Thoracic aorta (tissue), 2 donors: ENCODE measurements around the gene ZBTB40. TPM values are rescaled to one million over a fixed set of nuclear protein-coding genes. Genes with fewer than 3 reads are reported as not detected.

Experiments
- ATAC-seq: fragments of 150-250 bp; one replicate; pipeline ENCODE4 v1.8.0; 2017; ENCODE audit warnings: low read depth; ENCODE audit not compliant: insufficient number of reproducible peaks, low FRiP score
- DNase-seq: peaks from one replicate; pipeline ENCODE4 v3.0.0-alpha.2; 2020; ENCODE audit warnings: low spot score
- H3K27ac ChIP-seq, 2 donors: fragments of 200-600 bp; sonication (generic); 1 replicate in 1 of 2; 2 replicates in 1 of 2; pipeline ENCODE4 v1.5.1; 2016; ENCODE audit warnings: mild to moderate bottlenecking in 2 of 2, moderate library complexity in 2 of 2
- H3K27me3 ChIP-seq: fragments of 200-600 bp; sonication (generic); replicated peaks from 2 replicates; pipeline ENCODE4 v1.6.0; 2016; ENCODE audit warnings: mild to moderate bottlenecking; ENCODE audit not compliant: insufficient read depth
- H3K36me3 ChIP-seq: fragments of 200-600 bp; sonication (generic); one replicate; pipeline ENCODE4 v1.5.1; 2016
- H3K4me1 ChIP-seq, 2 donors: fragments of 200-600 bp; sonication (generic); 1 replicate in 1 of 2; 2 replicates in 1 of 2; pipeline versions ENCODE4 v1.5.1 to v1.6.0; 2016; ENCODE audit warnings: low read depth in 2 of 2, mild to moderate bottlenecking in 1 of 2; ENCODE audit not compliant: control insufficient read depth in 1 of 2
- H3K4me3 ChIP-seq: fragments of 200-600 bp; sonication (generic); 2 replicates; pipeline ENCODE4 v1.5.1; 2016; ENCODE audit warnings: mild to moderate bottlenecking
- H3K9me3 ChIP-seq: fragments of 200-600 bp; sonication (generic); 2 replicates; pipeline ENCODE4 v1.5.1; 2016
- CTCF ChIP-seq: fragments of 200-600 bp; sonication (generic); IDR thresholded peaks from one replicate; pipeline ENCODE4 v1.5.1; 2019; ENCODE audit warnings: antibody characterized with exemption
- total RNA-seq, 2 donors: library from RNA; depleted of rRNA; stranded (reverse); fragments of >200 nt; gene quantifications; one replicate each; pipeline versions ENCODE4 v1.1.0 to v1.2.3, GENCODE V29; 2016

ZBTB40 gene
- total RNA-seq, 2 donors from 2014 or later, result 30.4 to 36.4 TPM

GRCh38 chr1:22461100-22461499, 9.4 kb downstream of the ZBTB40 start:
- H3K4me1 ChIP-seq, result peaks cover 0 to 21% of the 10 kb centered on the region in 2 donors
- H3K4me3 ChIP-seq, result no peak overlapping the region
- no peak for TF ChIP-seq CTCF
- H3K27ac ChIP-seq, result no peak overlapping the region
- no peak for DNase-seq
- H3K9me3 ChIP-seq, result no peaks in the 10 kb centered on the region
- H3K36me3 ChIP-seq, result no peaks in the 10 kb centered on the region
- ATAC-seq, result no peak
- no peaks in the 10 kb centered on the region for H3K27me3 ChIP-seq

- no peak overlapping the region for H3K27ac ChIP-seq
- DNase-seq, result no peak
These were observed 10.3 kb downstream of the ZBTB40 start for GRCh38 chr1:22461678-22462527.

GRCh38 chr1:22462928-22463327, 11.3 kb downstream of the ZBTB40 start:
- H3K27me3 ChIP-seq, result no peaks in the 10 kb centered on the region
- no peaks in the 10 kb centered on the region for H3K36me3 ChIP-seq
- H3K9me3 ChIP-seq, result no peaks in the 10 kb centered on the region
- ATAC-seq (no peak), DNase-seq (no peak)
- H3K27ac ChIP-seq, result no peak overlapping the region
- no peak overlapping the region for H3K4me3 ChIP-seq
- H3K4me1 ChIP-seq, result peaks cover 0 to 4% of the 10 kb centered on the region in 2 donors
- TF ChIP-seq CTCF, result no peak

More at GRCh38 chr1:22461678-22462527, 10.3 kb downstream of the ZBTB40 start:
- Histone ChIP-seq H3K9me3 (no peaks in the 10 kb centered on the region), H3K4me1 (peaks cover 0 to 14% of the 10 kb centered on the region in 2 donors), H3K27me3 (no peaks in the 10 kb centered on the region), H3K4me3 (no peak overlapping the region), H3K36me3 (no peaks in the 10 kb centered on the region)
- no peak for TF ChIP-seq CTCF
- ATAC-seq, result no peak

- H3K4me3 ChIP-seq, result no peak overlapping the region
- H3K27ac ChIP-seq, result no peak overlapping the region
- peaks cover 2 to 4% of the 10 kb centered on the region in 2 donors for H3K4me1 ChIP-seq
- no peak for TF ChIP-seq CTCF
- DNase-seq (no peak), ATAC-seq (no peak)
- H3K27me3 ChIP-seq, result no peaks in the 10 kb centered on the region
- no peaks in the 10 kb centered on the region for H3K9me3 ChIP-seq
- H3K36me3 ChIP-seq, result no peaks in the 10 kb centered on the region
These were observed 13.4 kb downstream of the ZBTB40 start for GRCh38 chr1:22465015-22465565.

- no peaks in the 10 kb centered on the region for H3K27me3 ChIP-seq
- no peak for TF ChIP-seq CTCF
- no peak overlapping the region for H3K4me3 ChIP-seq
- no peak overlapping the region for H3K27ac ChIP-seq
- H3K36me3 ChIP-seq, result no peaks in the 10 kb centered on the region
- DNase-seq, result no peak
- peaks cover 8 to 10% of the 10 kb centered on the region in 2 donors for H3K4me1 ChIP-seq
- no peaks in the 10 kb centered on the region for H3K9me3 ChIP-seq
- no peak for ATAC-seq
These were observed 14.0 kb downstream of the ZBTB40 start for GRCh38 chr1:22465671-22466070.
